Colonic mucosa (tissue), 4 donors: Measurements from ENCODE around the gene FAM98B. TPM values are rescaled to one million over a fixed set of nuclear protein-coding genes. Genes with fewer than 3 reads are reported as not detected.

Experiments
- DNase-seq: peaks from one replicate; pipeline ENCODE4 v3.0.0-alpha.2; 2020
- H3K27ac ChIP-seq: fragments of 200-600 bp; one replicate; pipeline ENCODE4 v1.8.0; 2021
- H3K27me3 ChIP-seq: fragments of 200-600 bp; one replicate; pipeline ENCODE4 v1.8.0; 2021
- H3K36me3 ChIP-seq: fragments of 200-600 bp; one replicate; pipeline ENCODE4 v1.8.0; 2021
- H3K4me1 ChIP-seq: fragments of 200-600 bp; one replicate; pipeline ENCODE4 v1.8.0; 2021; ENCODE audit warnings: mild to moderate bottlenecking
- H3K4me3 ChIP-seq: fragments of 200-600 bp; one replicate; pipeline ENCODE4 v1.8.0; 2021
- H3K9ac ChIP-seq, 2 donors: one replicate each; pipeline ENCODE4 v1.7.0; 2013; ENCODE audit warnings: control low read depth in 2 of 2, low read depth in 2 of 2, low read length in 2 of 2
- H3K9me3 ChIP-seq: fragments of 200-600 bp; one replicate; pipeline ENCODE4 v1.8.0; 2021
- intact Hi-C: fragments of 100-400 bp; cut with DNase I; formaldehyde crosslinking; loops from one replicate; pipeline ENCODE4 v1.14.1; 2022
- total RNA-seq, 2 donors: library from RNA; stranded (reverse); fragmentation: NEBNext Ultra II Directional in 1 of 2; extraction: Animal tissue kit (Norgen Biotek cat#: 25700) in 1 of 2; gene quantifications; one replicate each; pipeline ENCODE4 v1.2.1, GENCODE V29; 2021
- TF ChIP-seq, protein P1 (sequence below): fragments of 200-600 bp; IDR thresholded peaks from one replicate; pipeline ENCODE4 v1.8.0; 2022; ENCODE audit warnings: antibody characterized with exemption, mild to moderate bottlenecking
- donor health status: healthy.
- donor health status: DM: no; HTN: no; CAD: no.
- donor health status: DM: no; HTN: no; CAD: no.

The FAM98B gene
- total RNA-seq, 2 donors from 2014 or later = 20.0 to 20.9 TPM

DNA sequence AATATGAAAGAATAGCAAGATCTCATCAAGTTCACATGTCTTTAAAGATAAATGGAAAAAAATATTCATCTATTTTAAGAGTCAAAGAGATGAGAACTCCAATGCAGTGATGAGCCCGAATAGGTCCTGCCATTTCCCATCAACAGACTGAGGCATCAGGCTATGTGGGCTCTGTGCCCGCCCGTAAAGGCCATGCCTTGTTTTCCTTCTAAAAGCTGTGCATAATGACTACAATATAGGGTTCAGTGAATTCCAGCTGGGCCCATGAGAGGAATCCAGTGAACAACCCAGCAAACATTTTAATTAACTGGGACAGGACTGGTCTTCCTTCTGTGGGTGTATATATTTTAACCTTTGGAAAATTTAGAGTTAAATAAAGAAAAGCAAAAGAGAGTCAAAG is 66.1 kb downstream of the FAM98B start:
- Histone ChIP-seq H3K36me3 (no peaks in the 10 kb centered on the region), H3K9ac (no peak overlapping the region), H3K4me1 (no peaks in the 10 kb centered on the region), H3K27me3 (no peaks in the 10 kb centered on the region), H3K27ac (no peak overlapping the region), H3K9me3 (no peaks in the 10 kb centered on the region), H3K4me3 (no peak overlapping the region)
- intact Hi-C loops = no loop called here
- TF ChIP-seq, protein P1, sequence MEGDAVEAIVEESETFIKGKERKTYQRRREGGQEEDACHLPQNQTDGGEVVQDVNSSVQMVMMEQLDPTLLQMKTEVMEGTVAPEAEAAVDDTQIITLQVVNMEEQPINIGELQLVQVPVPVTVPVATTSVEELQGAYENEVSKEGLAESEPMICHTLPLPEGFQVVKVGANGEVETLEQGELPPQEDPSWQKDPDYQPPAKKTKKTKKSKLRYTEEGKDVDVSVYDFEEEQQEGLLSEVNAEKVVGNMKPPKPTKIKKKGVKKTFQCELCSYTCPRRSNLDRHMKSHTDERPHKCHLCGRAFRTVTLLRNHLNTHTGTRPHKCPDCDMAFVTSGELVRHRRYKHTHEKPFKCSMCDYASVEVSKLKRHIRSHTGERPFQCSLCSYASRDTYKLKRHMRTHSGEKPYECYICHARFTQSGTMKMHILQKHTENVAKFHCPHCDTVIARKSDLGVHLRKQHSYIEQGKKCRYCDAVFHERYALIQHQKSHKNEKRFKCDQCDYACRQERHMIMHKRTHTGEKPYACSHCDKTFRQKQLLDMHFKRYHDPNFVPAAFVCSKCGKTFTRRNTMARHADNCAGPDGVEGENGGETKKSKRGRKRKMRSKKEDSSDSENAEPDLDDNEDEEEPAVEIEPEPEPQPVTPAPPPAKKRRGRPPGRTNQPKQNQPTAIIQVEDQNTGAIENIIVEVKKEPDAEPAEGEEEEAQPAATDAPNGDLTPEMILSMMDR = no peak
- DNase-seq = no peak

DNA sequence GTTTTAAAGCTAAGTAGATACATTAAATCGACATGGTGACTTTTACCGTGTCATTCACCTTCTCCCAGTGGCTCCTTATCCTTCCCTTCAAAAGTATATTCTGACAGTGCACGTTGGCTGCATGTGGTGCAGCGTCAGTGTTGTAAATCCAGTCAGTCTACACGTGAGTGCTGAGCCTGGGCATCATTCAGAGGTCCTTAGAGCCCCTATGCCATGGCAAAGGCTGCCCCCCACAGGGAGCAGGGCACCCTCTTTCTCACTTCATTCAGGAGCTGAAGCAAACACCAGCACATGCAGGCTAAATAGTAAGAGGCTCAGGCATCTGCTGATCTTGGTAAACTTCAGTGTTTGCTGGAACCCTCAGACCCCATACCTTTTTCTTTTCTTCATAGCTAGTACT is 67.4 kb downstream of the FAM98B start:
- Histone ChIP-seq H3K27ac (no peak overlapping the region), H3K4me3 (no peak overlapping the region), H3K36me3 (no peaks in the 10 kb centered on the region), H3K9me3 (no peaks in the 10 kb centered on the region), H3K27me3 (no peaks in the 10 kb centered on the region), H3K9ac (no peak overlapping the region), H3K4me1 (no peaks in the 10 kb centered on the region)
- intact Hi-C loops = no loop called here
- TF ChIP-seq, protein P1 = no peak
- no peak for DNase-seq

DNA sequence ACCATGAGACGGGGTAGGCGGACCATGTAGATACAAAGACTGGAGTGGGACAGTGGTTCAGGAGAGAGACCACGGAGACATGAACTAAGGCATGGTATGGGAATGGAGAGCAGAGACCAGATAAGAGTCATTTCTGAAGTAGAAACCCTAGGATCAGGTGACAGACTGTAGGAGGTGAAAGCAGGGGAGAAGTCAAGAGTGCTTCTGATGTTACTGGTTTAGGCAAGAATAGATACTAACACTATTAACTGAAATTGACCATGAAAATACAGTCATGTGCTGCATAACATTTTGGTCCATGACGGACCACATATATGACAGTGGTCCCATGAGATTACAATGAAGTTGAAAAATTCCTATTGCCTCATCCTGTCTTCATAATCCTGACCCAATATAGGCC is 69.0 kb downstream of the FAM98B start:
- intact Hi-C loops = no loop called here
- H3K27me3 ChIP-seq = no peaks in the 10 kb centered on the region
- TF ChIP-seq, protein P1 = no peak
- H3K36me3 ChIP-seq = no peaks in the 10 kb centered on the region
- H3K27ac ChIP-seq = no peak overlapping the region
- H3K4me1 ChIP-seq = no peaks in the 10 kb centered on the region
- no peaks in the 10 kb centered on the region for H3K9me3 ChIP-seq
- no peak overlapping the region for H3K9ac ChIP-seq
- DNase-seq = no peak
- no peak overlapping the region for H3K4me3 ChIP-seq

DNA sequence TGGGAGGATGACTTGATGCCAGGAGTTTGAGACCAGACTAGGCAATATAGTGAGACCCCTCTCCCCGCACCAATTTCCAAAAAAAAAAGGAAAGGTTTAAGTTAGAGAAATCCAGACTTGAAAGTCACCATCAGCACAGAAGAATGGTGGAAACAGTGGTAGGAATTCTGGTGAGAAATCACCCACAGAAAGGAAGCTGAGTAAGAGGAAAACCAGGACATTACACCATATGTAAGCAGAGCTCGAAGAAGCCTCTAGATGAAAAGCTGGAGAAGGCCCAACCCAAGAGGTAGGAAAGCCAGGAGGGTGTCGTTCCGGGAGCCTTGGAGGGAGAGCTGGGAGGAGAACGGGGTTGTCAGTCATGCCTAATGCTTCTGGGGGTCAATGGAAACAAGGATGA is 70.2 kb downstream of the FAM98B start:
- Histone ChIP-seq H3K4me3 (no peak overlapping the region), H3K27ac (no peak overlapping the region), H3K4me1 (no peaks in the 10 kb centered on the region), H3K9ac (no peak overlapping the region), H3K9me3 (no peaks in the 10 kb centered on the region), H3K36me3 (no peaks in the 10 kb centered on the region), H3K27me3 (no peaks in the 10 kb centered on the region)
- DNase-seq = no peak
- intact Hi-C loops = no loop called here
- TF ChIP-seq, protein P1 = no peak

DNA sequence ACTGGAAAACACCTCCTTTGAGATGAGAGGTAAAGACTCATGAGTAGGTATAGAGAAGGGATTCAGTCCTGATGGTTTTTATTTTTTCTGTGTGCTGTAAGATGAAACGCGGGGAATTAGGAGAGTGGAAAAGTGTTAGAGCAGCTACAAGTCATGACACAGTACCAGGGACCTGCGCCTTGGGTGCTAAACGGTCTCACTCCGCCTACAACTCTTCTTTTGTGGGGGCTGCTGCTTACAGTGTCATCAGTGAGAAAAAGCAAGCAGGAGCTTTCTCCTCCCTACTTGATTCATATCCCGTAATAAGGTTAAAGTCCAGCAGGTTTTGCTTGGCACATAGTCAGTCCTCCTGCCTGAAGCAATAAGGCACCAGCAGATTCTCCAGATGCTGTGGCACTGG is 71.6 kb downstream of the FAM98B start:
- TF ChIP-seq, protein P1 = no peak
- H3K36me3 ChIP-seq = no peaks in the 10 kb centered on the region
- no peaks in the 10 kb centered on the region for H3K9me3 ChIP-seq
- no peak overlapping the region for H3K4me3 ChIP-seq
- H3K9ac ChIP-seq = no peak overlapping the region
- DNase-seq = no peak
- H3K4me1 ChIP-seq = no peaks in the 10 kb centered on the region
- H3K27me3 ChIP-seq = no peaks in the 10 kb centered on the region
- no peak overlapping the region for H3K27ac ChIP-seq
- intact Hi-C loops = no loop called here

DNA sequence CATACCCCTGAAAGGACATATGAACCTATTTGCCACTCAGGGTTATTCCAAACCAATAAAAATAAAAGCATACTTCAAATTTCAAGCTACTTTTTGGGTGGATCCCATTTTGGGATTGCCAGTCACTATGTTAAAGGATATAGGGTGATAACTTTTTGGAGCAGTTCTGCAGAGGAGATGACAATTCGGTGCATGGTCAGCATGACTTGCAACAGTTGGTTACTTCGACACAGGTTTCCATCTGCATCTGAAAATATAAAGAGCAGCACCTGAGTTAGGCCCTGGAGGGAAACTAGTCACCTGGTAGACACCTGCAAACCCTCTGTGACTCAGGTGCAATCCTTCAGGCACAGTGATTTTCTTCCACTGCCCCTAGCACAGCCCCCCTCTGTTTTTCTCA is 72.2 kb downstream of the FAM98B start:
- Histone ChIP-seq H3K4me1 (no peaks in the 10 kb centered on the region), H3K4me3 (no peak overlapping the region), H3K9me3 (no peaks in the 10 kb centered on the region), H3K27ac (no peak overlapping the region), H3K9ac (no peak overlapping the region), H3K27me3 (no peaks in the 10 kb centered on the region), H3K36me3 (no peaks in the 10 kb centered on the region)
- DNase-seq = no peak
- TF ChIP-seq, protein P1 = no peak
- intact Hi-C loops = no loop called here
